CD1c-positive myeloid dendritic cell (primary cell): Measurements from ENCODE around the gene SHISA6.

ENCODE experiments used
- DNase-seq: peaks from one replicate; pipeline ENCODE4 v3.0.0-alpha.2; 2016; ENCODE audit errors: extremely low spot score

Gene SHISA6

GRCh38 chr17:11349106-11349505 lies 108.1 kb downstream of the SHISA6 start:
- no peak for DNase-seq

- DNase-seq, result no peak
These were observed 110.5 kb downstream of the SHISA6 start for GRCh38 chr17:11351479-11351878.

- DNase-seq, result no peak
These were observed 112.6 kb downstream of the SHISA6 start for GRCh38 chr17:11353601-11354000.

- DNase-seq, result no peak
These were observed 115.4 kb downstream of the SHISA6 start for GRCh38 chr17:11356371-11356770.

- DNase-seq, result no peak
These were observed 122.6 kb downstream of the SHISA6 start for GRCh38 chr17:11363565-11364117.

- DNase-seq, result no peak
These were observed 125.3 kb downstream of the SHISA6 start for GRCh38 chr17:11366272-11366850.

GRCh38 chr17:11369575-11369974 lies 128.6 kb downstream of the SHISA6 start:
- DNase-seq, result no peak

- no peak for DNase-seq
These were observed 131.7 kb downstream of the SHISA6 start for GRCh38 chr17:11372692-11373091.

- DNase-seq, result no peak
These were observed 137.5 kb downstream of the SHISA6 start for GRCh38 chr17:11378506-11378905.

GRCh38 chr17:11380761-11381160 lies 139.7 kb downstream of the SHISA6 start:
- no peak for DNase-seq

GRCh38 chr17:11383157-11383556 lies 142.1 kb downstream of the SHISA6 start:
- no peak for DNase-seq

- no peak for DNase-seq
These were observed 143.1 kb downstream of the SHISA6 start for GRCh38 chr17:11384131-11384530.

GRCh38 chr17:11387610-11388009 lies 146.6 kb downstream of the SHISA6 start:
- DNase-seq, result no peak

GRCh38 chr17:11388054-11388453 lies 147.0 kb downstream of the SHISA6 start:
- DNase-seq, result no peak

- no peak for DNase-seq
These were observed 148.6 kb downstream of the SHISA6 start for GRCh38 chr17:11389583-11389982.

GRCh38 chr17:11391134-11391533 lies 150.1 kb downstream of the SHISA6 start:
- DNase-seq, result no peak

GRCh38 chr17:11404431-11405276 lies 163.6 kb downstream of the SHISA6 start:
- DNase-seq, result no peak

GRCh38 chr17:11406716-11407115 lies 165.7 kb downstream of the SHISA6 start:
- no peak for DNase-seq

- no peak for DNase-seq
These were observed 171.6 kb downstream of the SHISA6 start for GRCh38 chr17:11412654-11413053.

GRCh38 chr17:11418342-11418741 lies 177.3 kb downstream of the SHISA6 start:
- no peak for DNase-seq

- no peak for DNase-seq
These were observed 189.7 kb downstream of the SHISA6 start for GRCh38 chr17:11430751-11431150.

- no peak for DNase-seq
These were observed 197.7 kb downstream of the SHISA6 start for GRCh38 chr17:11438673-11439072.

- no peak for DNase-seq
These were observed 200.0 kb downstream of the SHISA6 start for GRCh38 chr17:11441004-11441403.
